Muscle of leg (tissue), 11 donors: Measurements from ENCODE around the gene DMWD. TPM values are rescaled to one million over a fixed set of nuclear protein-coding genes. Genes with fewer than 3 reads are reported as not detected.

Source experiments
- DNase-seq: peaks from one replicate; pipeline ENCODE4 v3.0.0; 2013
- H3K27ac ChIP-seq: one replicate; pipeline ENCODE4 v1.5.1; 2013; ENCODE audit warnings: mild to moderate bottlenecking, low read length, control low read depth
- H3K27me3 ChIP-seq: one replicate; pipeline ENCODE4 v1.6.1; 2013; ENCODE audit warnings: low read length; ENCODE audit not compliant: control insufficient read depth, insufficient read depth
- H3K36me3 ChIP-seq: one replicate; pipeline ENCODE4 v1.6.1; 2013; ENCODE audit warnings: low read length; ENCODE audit not compliant: control insufficient read depth, insufficient read depth
- H3K4me1 ChIP-seq: one replicate; pipeline ENCODE4 v1.6.1; 2013; ENCODE audit warnings: low read length; ENCODE audit not compliant: control insufficient read depth, insufficient read depth
- H3K4me3 ChIP-seq: one replicate; pipeline ENCODE4 v1.5.1; 2013; ENCODE audit warnings: low read length, control low read depth
- H3K9me3 ChIP-seq: replicated peaks from 2 replicates; pipeline ENCODE4 v1.6.1; 2013; ENCODE audit warnings: low read depth, low read length; ENCODE audit not compliant: control insufficient read depth
- WGBS: methylation state at CpG from one replicate; pipeline ENCODE4 v1.1.5; 2013; ENCODE audit warnings: missing lambda C conversion rate; ENCODE audit not compliant: insufficient coverage; 5-methylcytosine and 5-hydroxymethylcytosine counted together
- polyA plus RNA-seq, 8 donors: library from polyadenylated mRNA; unstranded; fragments of 120-200 nt; gene quantifications; one replicate each; pipeline versions ENCODE4 v1.2.1 to v1.2.3, GENCODE V29; 2013; ENCODE audit warnings: inconsistent platforms in 1 of 8, low replicate concordance in 1 of 8; ENCODE audit not compliant: insufficient read length in 8 of 8, insufficient read depth in 1 of 8
- total RNA-seq: library from RNA; stranded (reverse); fragments of 120-200 nt; gene quantifications from one replicate; pipeline ENCODE4 v1.2.4, GENCODE V29; 2013

DMWD gene
- total and polyA plus RNA-seq, 9 donors, result 29.1 to 57.1 (median 44.4) TPM

GRCh38 chr19:45765702-45766295 lies 26.8 kb downstream of the DMWD start:
- WGBS, result 45% methylated on average over 18 of the region's 23 CpGs
- H3K27ac ChIP-seq, result peak overlapping the region; percentile 98
- H3K9me3 ChIP-seq, result no peaks in the 10 kb centered on the region
- peaks cover 6% of the 10 kb centered on the region for H3K27me3 ChIP-seq
- peaks cover 13% of the 10 kb centered on the region for H3K36me3 ChIP-seq
- peaks cover 55% of the 10 kb centered on the region for H3K4me1 ChIP-seq
- DNase-seq, result no peak
- no peak overlapping the region for H3K4me3 ChIP-seq

DNA sequence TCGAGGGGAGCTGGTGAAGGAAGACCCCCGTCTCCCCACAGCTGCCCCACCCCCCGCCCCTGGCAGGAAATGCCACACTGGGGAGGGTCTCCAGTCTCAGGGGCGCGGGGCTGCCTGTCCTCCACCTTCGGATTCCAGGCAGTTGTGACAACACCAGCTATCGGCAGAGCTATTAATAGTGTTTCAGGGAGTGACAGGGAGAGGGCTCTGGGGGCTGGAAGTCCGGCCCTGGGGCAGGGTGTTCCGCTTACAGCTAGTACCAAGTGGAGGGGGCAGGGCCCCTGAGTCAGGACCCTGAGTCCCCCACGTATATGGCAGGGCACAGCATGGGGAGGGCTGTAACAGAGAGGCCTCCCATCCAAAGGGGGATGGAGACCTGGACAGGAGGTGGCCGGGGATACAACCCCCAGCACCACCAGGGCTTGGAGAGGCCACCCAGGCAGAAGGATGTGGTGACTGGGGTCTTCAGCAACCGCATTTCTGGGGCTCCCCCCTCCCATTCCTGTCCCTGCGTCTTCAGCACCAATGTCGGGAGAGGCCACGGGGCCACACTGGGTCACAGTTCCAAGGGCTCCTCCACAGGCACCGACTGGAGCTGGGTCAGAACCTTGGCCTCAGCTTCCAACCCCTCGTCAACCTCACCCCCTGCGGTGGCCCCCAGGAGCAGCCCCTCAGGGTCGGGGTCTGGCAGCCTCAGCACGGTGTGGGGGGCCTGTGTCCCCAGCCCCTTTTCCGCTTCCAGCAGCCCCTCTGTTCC lies 27.5 kb downstream of the DMWD start:
- H3K9me3 ChIP-seq, result no peaks in the 10 kb centered on the region
- H3K4me1 ChIP-seq, result peaks cover 51% of the 10 kb centered on the region
- H3K36me3 ChIP-seq, result peaks cover 13% of the 10 kb centered on the region
- no peak overlapping the region for H3K4me3 ChIP-seq
- WGBS, result 35% methylated on average over 14 of the region's 21 CpGs
- H3K27ac ChIP-seq, result peak overlapping the region; percentile 98
- peak; percentile 60 for DNase-seq
- peaks cover 6% of the 10 kb centered on the region for H3K27me3 ChIP-seq

- Histone ChIP-seq H3K4me1 (peaks cover 46% of the 10 kb centered on the region), H3K27me3 (peaks cover 6% of the 10 kb centered on the region), H3K4me3 (no peak overlapping the region), H3K27ac (peak overlapping the region; percentile 98), H3K9me3 (no peaks in the 10 kb centered on the region), H3K36me3 (peaks cover 11% of the 10 kb centered on the region)
- 58% methylated on average over 3 of the region's 6 CpGs for WGBS
- no peak for DNase-seq
Observed at GRCh38 chr19:45764475-45764874, 28.2 kb downstream of the DMWD start.

- H3K4me3 ChIP-seq, result no peak overlapping the region
- no peak for DNase-seq
- H3K27me3 ChIP-seq, result peaks cover 6% of the 10 kb centered on the region
- H3K9me3 ChIP-seq, result no peaks in the 10 kb centered on the region
- peaks cover 46% of the 10 kb centered on the region for H3K4me1 ChIP-seq
- 30% methylated on average over 25 of the region's 27 CpGs for WGBS
- peak overlapping the region; percentile 6 for H3K27ac ChIP-seq
- H3K36me3 ChIP-seq, result peaks cover 11% of the 10 kb centered on the region
Observed at GRCh38 chr19:45763691-45764294, 28.9 kb downstream of the DMWD start.

DNA sequence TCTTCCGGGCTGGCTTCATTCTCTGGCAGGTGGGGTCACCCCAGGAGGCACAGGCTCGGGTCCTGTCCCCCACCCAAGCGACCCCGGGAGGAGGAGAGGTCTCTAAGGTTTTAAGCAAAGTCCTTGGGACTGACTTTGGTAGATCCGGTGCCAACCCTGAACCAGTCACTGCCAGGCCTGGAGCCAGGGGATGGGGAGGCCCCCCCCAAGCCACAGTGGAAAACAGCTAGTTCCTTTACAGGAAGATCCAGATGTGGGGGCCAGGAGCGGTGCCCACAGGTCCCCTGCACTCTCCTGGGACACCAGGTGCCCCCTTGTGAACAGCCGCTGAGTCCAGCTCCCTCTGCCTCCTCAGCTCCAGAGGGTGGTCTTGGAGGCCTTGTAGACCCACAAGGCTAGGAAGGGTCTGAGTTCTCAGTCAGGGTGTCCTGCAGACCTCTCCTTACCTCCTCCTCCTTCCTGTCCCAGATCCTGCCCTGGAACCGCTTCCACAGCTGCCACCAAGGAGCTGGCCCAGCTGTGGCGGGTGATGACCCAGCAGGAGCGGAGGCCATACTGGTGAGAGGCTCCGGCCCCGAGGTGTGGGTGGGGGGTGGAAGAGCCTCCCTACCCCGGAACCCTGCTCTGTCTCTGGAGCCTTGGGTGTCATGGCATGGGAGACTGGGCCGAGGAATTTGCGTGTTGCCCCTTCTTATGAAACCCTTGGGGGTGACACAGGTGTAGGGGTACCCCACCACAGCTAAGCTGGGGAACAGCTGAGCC lies 29.6 kb downstream of the DMWD start:
- Histone ChIP-seq H3K4me3 (no peak overlapping the region), H3K27me3 (peaks cover 6% of the 10 kb centered on the region), H3K36me3 (peaks cover 11% of the 10 kb centered on the region), H3K4me1 (peaks cover 46% of the 10 kb centered on the region), H3K9me3 (no peaks in the 10 kb centered on the region), H3K27ac (no peak overlapping the region)
- DNase-seq, result no peak
- WGBS, result 84% methylated on average over 12 of the region's 15 CpGs

DNA sequence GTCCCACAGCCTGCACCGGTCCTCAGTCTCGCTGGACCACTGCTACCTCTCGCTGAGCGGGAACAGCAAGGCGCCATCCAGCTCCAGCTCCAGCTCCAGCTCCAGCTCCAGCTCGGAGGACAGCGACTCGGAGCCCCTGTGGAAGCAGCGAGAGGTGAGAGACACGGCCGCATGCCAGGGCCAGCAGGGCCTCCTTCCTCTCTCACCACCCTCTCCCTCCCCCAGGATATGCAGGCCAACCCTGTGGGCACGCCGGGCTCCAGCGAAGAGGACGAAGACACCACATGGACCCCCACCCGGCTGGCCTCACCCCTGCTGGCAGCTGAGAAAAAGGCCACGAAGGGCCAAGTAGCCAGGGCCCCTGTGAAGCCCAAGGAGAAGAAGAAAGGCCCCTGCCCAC lies 30.9 kb downstream of the DMWD start:
- DNase-seq, result no peak
- Histone ChIP-seq H3K9me3 (no peaks in the 10 kb centered on the region), H3K27ac (no peak overlapping the region), H3K36me3 (peaks cover 11% of the 10 kb centered on the region), H3K4me1 (peaks cover 38% of the 10 kb centered on the region), H3K27me3 (peaks cover 4% of the 10 kb centered on the region), H3K4me3 (no peak overlapping the region)
- 65% methylated on average over 16 of the region's 17 CpGs for WGBS

DNA sequence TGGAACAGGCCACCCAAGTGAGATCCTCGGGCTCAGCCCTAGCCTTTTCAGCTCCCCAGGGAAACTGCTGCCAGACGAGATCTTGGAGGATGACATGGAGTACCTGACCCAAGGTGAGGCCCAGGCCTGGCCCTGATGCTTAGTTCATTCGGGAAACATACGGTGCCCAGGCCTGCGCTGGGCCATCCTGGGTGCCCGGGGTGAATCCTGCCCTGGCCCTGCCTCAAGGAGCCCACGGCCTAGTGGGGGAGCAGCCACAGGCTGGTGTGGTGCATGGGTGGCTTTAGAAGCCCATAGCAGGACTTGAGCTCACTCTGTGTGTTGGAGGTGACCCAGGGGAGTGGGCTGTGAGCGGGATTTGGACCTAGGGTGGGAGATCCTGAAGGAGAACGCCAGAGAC lies 33.7 kb downstream of the DMWD start:
- H3K4me3 ChIP-seq, result no peak overlapping the region
- no peaks in the 10 kb centered on the region for H3K9me3 ChIP-seq
- 62% methylated on average over 8 of the region's 9 CpGs for WGBS
- peaks cover 4% of the 10 kb centered on the region for H3K27me3 ChIP-seq
- H3K4me1 ChIP-seq, result peaks cover 10% of the 10 kb centered on the region
- H3K27ac ChIP-seq, result no peak overlapping the region
- DNase-seq, result no peak
- no peaks in the 10 kb centered on the region for H3K36me3 ChIP-seq

- Histone ChIP-seq H3K27ac (no peak overlapping the region), H3K4me3 (no peak overlapping the region), H3K36me3 (no peaks in the 10 kb centered on the region), H3K4me1 (no peaks in the 10 kb centered on the region), H3K27me3 (peaks cover 4% of the 10 kb centered on the region), H3K9me3 (no peaks in the 10 kb centered on the region)
- no peak for DNase-seq
- 71% methylated on average over 6 of the region's 9 CpGs for WGBS
Observed at GRCh38 chr19:45757695-45758094, 35.0 kb downstream of the DMWD start.

- Histone ChIP-seq H3K27ac (no peak overlapping the region), H3K36me3 (no peaks in the 10 kb centered on the region), H3K27me3 (no peaks in the 10 kb centered on the region), H3K9me3 (no peaks in the 10 kb centered on the region), H3K4me3 (no peak overlapping the region), H3K4me1 (no peaks in the 10 kb centered on the region)
- DNase-seq, result no peak
- 83% methylated on average over 2 of the region's 8 CpGs for WGBS
Observed at GRCh38 chr19:45754323-45754722, 38.3 kb downstream of the DMWD start.

DNA sequence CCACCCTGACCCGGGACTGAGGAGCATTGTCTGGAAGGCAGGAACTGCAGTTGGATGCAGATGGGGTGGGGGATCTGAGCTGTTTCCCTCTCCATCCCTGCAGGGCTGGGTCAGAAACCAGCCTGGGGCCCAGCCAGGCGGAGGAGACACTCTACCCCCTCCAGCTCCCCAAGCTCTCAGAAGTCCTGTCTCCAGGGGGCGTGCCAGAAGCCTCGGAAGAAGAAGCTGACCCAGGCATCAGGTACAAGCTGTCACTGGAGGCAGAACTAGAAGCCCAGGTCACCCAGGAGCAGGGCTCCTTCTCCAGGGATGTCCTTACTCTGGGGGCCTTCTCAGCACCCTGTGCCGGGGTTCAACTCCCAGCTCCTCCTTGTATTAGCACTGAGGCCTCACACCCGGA lies 39.1 kb downstream of the DMWD start:
- H3K27ac ChIP-seq, result no peak overlapping the region
- no peak for DNase-seq
- H3K36me3 ChIP-seq, result no peaks in the 10 kb centered on the region
- H3K27me3 ChIP-seq, result no peaks in the 10 kb centered on the region
- no peak overlapping the region for H3K4me3 ChIP-seq
- 34% methylated on average over 4 of the region's 6 CpGs for WGBS
- H3K9me3 ChIP-seq, result no peaks in the 10 kb centered on the region
- no peaks in the 10 kb centered on the region for H3K4me1 ChIP-seq
